ENCODE results near the gene IL27RA.
"Not testable (repeated sequence)": the region's sequence is repeated elsewhere in the genome, so short reads cannot be mapped to it uniquely, and the experiment has no call there.

IL27RA gene

GRCh38 chr19:14006085-14006765 is 25.3 kb upstream of the IL27RA start, which contains the start of gene RFX1:
Gene RFX1 (minus strand): TSS chr19:14006320. CDS start chr19:13993843, 12,477 bp downstream.
- peak within 1 kb of the TSS; percentile 73 for H3K4me3 ChIP-seq (ENCODE audit: low read depth, low read length)
- no peak for TF ChIP-seq CTCF (IDR thresholded peaks at IDR 0.05; ENCODE audit: low read depth, low read length)

- peak overlapping the region; percentile 73 for H3K4me3 ChIP-seq (ENCODE audit: low read depth, low read length)
- no peak for TF ChIP-seq CTCF (IDR thresholded peaks at IDR 0.05; ENCODE audit: low read depth, low read length)
Observed at GRCh38 chr19:14006766-14007562, 24.6 kb upstream of the IL27RA start.

- H3K4me3 ChIP-seq (ENCODE audit: low read depth, low read length), result no peak overlapping the region
- no peak for TF ChIP-seq CTCF (IDR thresholded peaks at IDR 0.05; ENCODE audit: low read depth, low read length)
Observed at GRCh38 chr19:14012378-14012915, 19.1 kb upstream of the IL27RA start.

GRCh38 chr19:14015524-14016035 is 16.0 kb upstream of the IL27RA start:
- no peak overlapping the region for H3K4me3 ChIP-seq (ENCODE audit: low read depth, low read length)
- no peak for TF ChIP-seq CTCF (IDR thresholded peaks at IDR 0.05; ENCODE audit: low read depth, low read length)

- H3K4me3 ChIP-seq (ENCODE audit: low read depth, low read length), result no peak overlapping the region
- TF ChIP-seq CTCF (IDR thresholded peaks at IDR 0.05; ENCODE audit: low read depth, low read length), result no peak
Observed at GRCh38 chr19:14019100-14019499, 12.5 kb upstream of the IL27RA start.

- H3K4me3 ChIP-seq (ENCODE audit: low read depth, low read length), result not testable (repeated sequence)
Observed at GRCh38 chr19:14019739-14020138, 11.8 kb upstream of the IL27RA start.

- TF ChIP-seq CTCF (IDR thresholded peaks at IDR 0.05; ENCODE audit: low read depth, low read length), result no peak
Observed at GRCh38 chr19:14021474-14021873, 10.1 kb upstream of the IL27RA start.

More at GRCh38 chr19:14021474-14021873, 10.1 kb upstream of the IL27RA start:
- no peak overlapping the region for H3K4me3 ChIP-seq (ENCODE audit: low read depth, low read length)

Measured in WI38 (cell line).